H9 (cell line): ENCODE results near the gene DNAJA2. TPM values are rescaled to one million over a fixed set of nuclear protein-coding genes. Genes with fewer than 3 reads are reported as not detected.
A peak's percentile ranks its signal among the peaks of the same experiment; 100 is the strongest.

Source experiments
- DNase-seq: peaks from one replicate; pipeline ENCODE4 v3.0.0-alpha.2; 2017
- H2AFZ ChIP-seq: one replicate; pipeline ENCODE4 v1.6.1; 2013; ENCODE audit warnings: mild to moderate bottlenecking, low read length, control low read depth, moderate library complexity
- H2AK5ac ChIP-seq: 2 replicates; pipeline ENCODE4 v1.6.1; 2013; ENCODE audit warnings: low read length, control low read depth, mixed read lengths; ENCODE audit not compliant: insufficient read length
- H2BK120ac ChIP-seq: one replicate; pipeline ENCODE4 v1.6.1; 2013; ENCODE audit warnings: low read depth, mild to moderate bottlenecking, low read length, control low read depth, inconsistent platforms; ENCODE audit not compliant: poor library complexity, severe bottlenecking
- H2BK12ac ChIP-seq: 2 replicates; pipeline ENCODE4 v1.6.1; 2013; ENCODE audit warnings: low read length, control low read depth, mixed read lengths, low read depth; ENCODE audit not compliant: insufficient read length
- H2BK15ac ChIP-seq: 2 replicates; pipeline ENCODE4 v1.6.1; 2013; ENCODE audit warnings: low read depth, low read length, control low read depth
- H2BK20ac ChIP-seq: one replicate; pipeline ENCODE4 v1.6.1; 2013; ENCODE audit warnings: low read depth, mild to moderate bottlenecking, low read length, control low read depth, inconsistent platforms; ENCODE audit not compliant: poor library complexity, severe bottlenecking
- H2BK5ac ChIP-seq: 2 replicates; pipeline ENCODE4 v1.6.1; 2013; ENCODE audit warnings: low read length, control low read depth, mixed read lengths; ENCODE audit not compliant: insufficient read length
- H3K14ac ChIP-seq: 2 replicates; pipeline ENCODE4 v1.6.1; 2013; ENCODE audit warnings: low read length, control low read depth; ENCODE audit not compliant: insufficient read depth
- H3K18ac ChIP-seq: 2 replicates; pipeline ENCODE4 v1.6.1; 2013; ENCODE audit warnings: low read depth, mild to moderate bottlenecking, mixed read lengths, low read length, control low read depth; ENCODE audit not compliant: insufficient read length
- H3K23ac ChIP-seq: 2 replicates; pipeline ENCODE4 v1.6.1; 2013; ENCODE audit warnings: low read length, control low read depth, mixed read lengths, low read depth; ENCODE audit not compliant: insufficient read length
- H3K23me2 ChIP-seq: 2 replicates; pipeline ENCODE4 v1.6.1; 2013; ENCODE audit warnings: low read depth, mild to moderate bottlenecking, mixed read lengths, low read length, control low read depth; ENCODE audit not compliant: insufficient read length, poor library complexity, severe bottlenecking
- H3K27ac ChIP-seq: 2 replicates; pipeline ENCODE4 v1.5.1; 2013; ENCODE audit warnings: low read length, control low read depth, mixed read lengths, low read depth; ENCODE audit not compliant: insufficient read length
- H3K27me3 ChIP-seq: 2 replicates; pipeline ENCODE4 v1.6.1; 2013; ENCODE audit warnings: low read length, control low read depth, inconsistent platforms; ENCODE audit not compliant: insufficient read depth
- H3K4ac ChIP-seq: 2 replicates; pipeline ENCODE4 v1.6.1; 2013; ENCODE audit warnings: low read depth, mild to moderate bottlenecking, control low read depth, inconsistent platforms, low read length, moderate library complexity
- H3K4me1 ChIP-seq: 2 replicates; pipeline ENCODE4 v1.6.1; 2013; ENCODE audit warnings: low read length, control low read depth, inconsistent platforms; ENCODE audit not compliant: insufficient read depth
- H3K4me2 ChIP-seq: 2 replicates; pipeline ENCODE4 v1.6.1; 2013; ENCODE audit warnings: low read length, control low read depth, mixed read lengths; ENCODE audit not compliant: insufficient read length, insufficient read depth
- H3K56ac ChIP-seq: 2 replicates; pipeline ENCODE4 v1.6.1; 2013; ENCODE audit warnings: low read depth, mild to moderate bottlenecking, mixed read lengths, low read length, control low read depth; ENCODE audit not compliant: insufficient read length
- H3K79me1 ChIP-seq: 2 replicates; pipeline ENCODE4 v1.6.1; 2013; ENCODE audit warnings: low read depth, mild to moderate bottlenecking, moderate library complexity, low read length, control low read depth, inconsistent platforms; ENCODE audit not compliant: insufficient read depth, poor library complexity, severe bottlenecking
- H3K79me2 ChIP-seq: 2 replicates; pipeline ENCODE4 v1.6.1; 2013; ENCODE audit warnings: low read length, control low read depth, inconsistent platforms; ENCODE audit not compliant: insufficient read depth
- H3K9ac ChIP-seq: 2 replicates; pipeline ENCODE4 v1.6.1; 2013; ENCODE audit warnings: low read length, control low read depth, mixed read lengths; ENCODE audit not compliant: insufficient read length; ENCODE audit errors: extremely low read depth
- H3K9me3 ChIP-seq: one replicate; pipeline ENCODE4 v1.6.1; 2013; ENCODE audit warnings: low read depth, low read length, inconsistent platforms; ENCODE audit not compliant: control insufficient read depth
- H3T11ph ChIP-seq: one replicate; pipeline ENCODE4 v1.6.1; 2013; ENCODE audit warnings: mild to moderate bottlenecking, low read length, control low read depth, inconsistent platforms
- H4K20me1 ChIP-seq: one replicate; pipeline ENCODE4 v1.6.1; 2013; ENCODE audit not compliant: control insufficient read depth, insufficient read length, insufficient read depth
- H4K5ac ChIP-seq: 2 replicates; pipeline ENCODE4 v1.6.1; 2013; ENCODE audit warnings: low read depth, mild to moderate bottlenecking, mixed read lengths, low read length, control low read depth; ENCODE audit not compliant: insufficient read length
- H4K8ac ChIP-seq: replicated peaks from 2 replicates; pipeline ENCODE4 v1.6.1; 2013; ENCODE audit warnings: low read length, control low read depth, mixed read lengths, low read depth; ENCODE audit not compliant: insufficient read length
- H4K91ac ChIP-seq: 2 replicates; pipeline ENCODE4 v1.6.1; 2013; ENCODE audit warnings: low read depth, mild to moderate bottlenecking, moderate library complexity, mixed read lengths, low read length, control low read depth; ENCODE audit not compliant: insufficient read length
- H3K27ac Mint-ChIP-seq, 3 experiments: 2 replicates in 2 of 3; 3 replicates in 1 of 3; pipeline ENCODE4 v1.8.0; 2020 to 2021; ENCODE audit warnings: mixed read lengths in 3 of 3, mild to moderate bottlenecking in 1 of 3, moderate library complexity in 1 of 3
- H3K27me3 Mint-ChIP-seq: 2 replicates; pipeline ENCODE4 v1.8.0; 2021; ENCODE audit warnings: low read depth, mild to moderate bottlenecking, moderate library complexity, mixed read lengths
- H3K36me3 Mint-ChIP-seq, 3 experiments: 2 replicates in 2 of 3; 3 replicates in 1 of 3; pipeline ENCODE4 v1.8.0; 2020 to 2021; ENCODE audit warnings: low read depth in 3 of 3, mixed read lengths in 3 of 3; ENCODE audit not compliant: insufficient read depth in 1 of 3
- H3K4me1 Mint-ChIP-seq, 2 experiments: 2 replicates each; pipeline ENCODE4 v1.8.0; 2020; ENCODE audit warnings: mixed read lengths in 2 of 2
- H3K4me3 Mint-ChIP-seq, 2 experiments: 2 replicates in 1 of 2; 3 replicates in 1 of 2; pipeline ENCODE4 v1.8.0; 2020 to 2021; ENCODE audit warnings: mild to moderate bottlenecking in 2 of 2, mixed read lengths in 2 of 2, moderate library complexity in 1 of 2
- H3K9me3 Mint-ChIP-seq, 2 experiments: 2 replicates in 1 of 2; 3 replicates in 1 of 2; pipeline ENCODE4 v1.8.0; 2020; ENCODE audit warnings: mild to moderate bottlenecking in 2 of 2, mixed read lengths in 2 of 2, moderate library complexity in 1 of 2
- CTCF ChIP-seq: fragments of 200-600 bp; sonication (generic); conservative IDR thresholded peaks from 3 replicates; pipeline ENCODE4 v1.8.0; 2021; ENCODE audit warnings: antibody characterized with exemption, mild to moderate bottlenecking
- WGBS: extraction: QIAGEN DNeasy Blood & Tissue Kit; methylation state at CpG from one replicate; pipeline ENCODE4 v1.1.7; 2013; ENCODE audit warnings: missing lambda C conversion rate, low lambda C conversion rate, mixed read lengths; ENCODE audit not compliant: insufficient read length; ENCODE audit errors: extremely low coverage; 5-methylcytosine and 5-hydroxymethylcytosine counted together
- total RNA-seq: library from RNA; stranded (reverse); gene quantifications from 2 replicates; pipeline ENCODE4 v1.2.1, GENCODE V29; 2021

The DNAJA2 gene
- total RNA-seq, 1 experiment from 2014 or later, result 102 TPM

- Mint-ChIP-seq H3K27ac (peak overlapping the region in 1 of 3 experiments; percentile 86; a peak in 2 of 7 replicates), H3K4me1 (peaks cover 2 to 6% of the 10 kb centered on the region in 2 experiments; a peak in 2 of 4 replicates), H3K36me3 (peaks cover 60 to 94% (median 85%) of the 10 kb centered on the region in 3 experiments), H3K4me3 (no peak overlapping the region), H3K9me3 (no peaks in the 10 kb centered on the region), H3K27me3 (no peaks in the 10 kb centered on the region)
- no peaks in the 10 kb centered on the region for H3K9me3 ChIP-seq
- H3K79me1 ChIP-seq, result no peaks in the 10 kb centered on the region
- H3K23me2 ChIP-seq, result no peaks in the 10 kb centered on the region
- no peak overlapping the region for H2AK5ac ChIP-seq
- no peak overlapping the region for H2BK20ac ChIP-seq
- no peak for DNase-seq
- no peak overlapping the region for H3K9ac ChIP-seq
- H3K4me2 ChIP-seq, result no peak overlapping the region
- H3K4me1 ChIP-seq, result no peaks in the 10 kb centered on the region
- no peaks in the 10 kb centered on the region for H4K20me1 ChIP-seq
- H2BK12ac ChIP-seq, result no peak overlapping the region
- H4K8ac ChIP-seq, result no peak overlapping the region
- H2BK120ac ChIP-seq, result no peak overlapping the region
- H3T11ph ChIP-seq, result no peak overlapping the region
- no peak overlapping the region for H3K18ac ChIP-seq
- no peak overlapping the region for H3K4ac ChIP-seq
- H2BK15ac ChIP-seq, result no peak overlapping the region
- H4K91ac ChIP-seq, result no peak overlapping the region
- H4K5ac ChIP-seq, result no peak overlapping the region
- H3K79me2 ChIP-seq, result no peaks in the 10 kb centered on the region
- H3K23ac ChIP-seq, result no peak overlapping the region
- no peak overlapping the region for H3K27ac ChIP-seq
- no CpG with 5 or more reads among the region's 11 CpGs for WGBS
- H2BK5ac ChIP-seq, result no peak overlapping the region
- H3K56ac ChIP-seq, result no peak overlapping the region
- no peak overlapping the region for H3K14ac ChIP-seq
- no peaks in the 10 kb centered on the region for H3K27me3 ChIP-seq
- H2AFZ ChIP-seq, result no peak overlapping the region
- TF ChIP-seq CTCF, result no peak
These were observed 55.1 kb downstream of the DNAJA2 start for GRCh38 chr16:46918400-46918799.
